CD4-positive, alpha-beta T cell treated with Interleukin-17A for 1 hour (primary cell): ENCODE results near the gene PLA2G2C.

ENCODE experiments used
- DNase-seq: peaks from one replicate; pipeline ENCODE4 v3.0.0-alpha.2; 2020

PLA2G2C gene

DNA sequence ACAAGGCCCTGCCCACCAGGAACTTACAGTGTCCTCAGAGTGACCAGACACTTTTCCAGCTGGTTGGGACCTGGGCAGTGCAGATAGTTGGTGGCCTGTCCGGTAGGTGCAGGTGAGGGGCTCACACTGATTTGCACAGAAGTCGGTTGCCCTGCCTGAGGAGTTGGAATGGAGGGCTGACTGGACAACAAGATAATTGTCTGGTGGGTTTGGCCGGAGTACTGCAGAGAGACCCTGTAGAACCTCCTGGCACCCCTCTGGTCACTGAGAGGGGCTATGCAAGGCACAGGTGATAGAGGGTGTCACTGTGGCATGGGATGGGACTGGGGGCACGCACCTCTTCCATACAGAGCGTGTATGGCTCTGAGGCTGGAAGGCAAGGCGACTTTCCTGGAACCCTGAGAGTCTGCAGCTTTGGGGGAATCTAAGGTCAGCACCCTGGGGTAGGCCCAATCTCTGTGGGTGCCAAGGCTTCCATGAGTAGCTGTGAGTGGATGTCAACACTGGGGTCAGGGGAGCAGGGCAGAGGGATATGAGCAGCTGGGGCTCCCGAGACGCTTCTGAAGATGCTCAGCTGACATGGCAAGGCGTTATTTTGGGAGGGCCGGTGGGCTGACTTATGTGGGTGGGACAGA lies 59.4 kb downstream of the PLA2G2C start:
- DNase-seq: no peak

DNA sequence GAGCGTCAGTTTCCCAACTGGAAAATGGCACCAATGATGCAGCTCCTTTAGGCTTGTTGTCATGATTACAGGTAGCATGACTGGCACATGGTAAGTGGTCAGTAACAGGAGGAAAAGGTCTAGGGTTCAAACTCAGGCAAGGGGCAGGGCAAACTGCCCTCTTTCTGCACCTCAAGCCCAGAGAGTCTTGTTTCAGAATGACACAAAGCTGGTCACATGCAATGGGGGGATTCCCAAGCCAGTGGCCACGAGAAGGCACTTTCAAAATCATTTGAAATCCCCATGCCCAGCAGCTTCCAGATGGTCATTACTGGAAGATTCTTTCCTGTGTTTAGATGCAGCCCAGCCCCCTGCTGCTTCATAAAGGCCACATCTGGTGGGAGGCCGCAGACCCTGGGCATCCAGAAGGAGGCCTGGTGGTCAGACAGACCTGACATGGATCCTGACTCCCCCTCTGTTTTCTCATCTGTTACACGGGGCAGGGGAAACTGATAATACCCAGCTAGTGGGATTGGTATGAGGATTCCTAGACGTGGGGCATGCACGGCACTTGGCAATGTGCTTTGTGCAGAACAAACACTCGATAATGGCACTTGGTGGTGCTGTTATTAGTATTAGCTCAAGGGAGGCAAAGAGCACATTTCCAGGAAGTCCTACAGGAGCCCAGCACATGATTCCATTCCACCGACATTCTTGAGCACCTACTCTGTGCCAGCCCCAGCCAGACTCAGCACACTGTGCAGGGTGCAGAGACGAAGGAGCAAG lies 60.1 kb downstream of the PLA2G2C start:
- no peak for DNase-seq

DNA sequence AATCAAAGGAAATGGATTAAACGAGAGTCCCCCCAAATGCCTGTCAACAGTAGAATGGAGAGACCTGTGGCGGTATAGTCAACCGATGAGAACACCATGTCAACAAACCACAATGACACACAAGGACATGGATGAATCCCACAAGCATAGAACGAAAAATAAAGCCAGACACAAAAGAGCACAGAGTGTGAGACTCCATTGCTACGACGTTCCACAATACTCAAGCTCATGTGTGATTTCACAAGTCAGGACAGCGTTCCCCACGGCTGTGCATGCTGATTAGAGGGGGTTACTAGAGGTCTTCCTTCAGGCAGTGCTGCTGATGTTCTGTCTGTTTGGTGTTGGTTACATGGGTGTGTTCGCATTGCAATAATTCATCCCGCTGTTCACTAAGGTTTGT lies 61.2 kb downstream of the PLA2G2C start:
- no peak for DNase-seq

DNA sequence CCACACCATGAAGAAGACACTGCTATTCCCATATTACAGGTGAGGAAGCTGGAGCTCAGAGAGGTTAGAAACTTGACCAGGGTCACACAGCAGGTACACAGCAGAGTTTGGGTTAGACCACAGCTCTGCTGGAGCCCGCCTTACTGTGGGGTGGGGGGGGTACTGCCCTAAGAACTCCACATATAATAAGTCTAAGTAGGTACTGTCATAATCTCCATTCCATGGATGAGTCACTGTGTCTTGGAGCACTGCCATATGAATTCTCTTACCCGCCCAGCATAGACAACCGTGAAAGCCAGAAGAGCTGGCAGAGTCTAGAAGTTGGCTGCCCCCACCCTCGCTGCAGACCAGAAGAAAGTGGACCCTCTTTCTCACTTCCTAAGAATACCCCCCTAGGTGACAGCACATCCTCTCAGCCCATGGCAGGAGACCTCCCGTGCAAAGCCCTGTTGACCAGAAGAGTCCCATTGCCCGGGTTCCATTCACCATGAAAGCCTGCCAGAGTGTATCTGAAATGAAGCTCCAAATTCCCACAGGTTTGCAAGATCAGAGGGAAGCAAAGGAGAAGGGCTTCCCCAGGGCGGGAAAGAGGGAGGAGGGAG lies 61.8 kb downstream of the PLA2G2C start:
- DNase-seq: no peak

DNA sequence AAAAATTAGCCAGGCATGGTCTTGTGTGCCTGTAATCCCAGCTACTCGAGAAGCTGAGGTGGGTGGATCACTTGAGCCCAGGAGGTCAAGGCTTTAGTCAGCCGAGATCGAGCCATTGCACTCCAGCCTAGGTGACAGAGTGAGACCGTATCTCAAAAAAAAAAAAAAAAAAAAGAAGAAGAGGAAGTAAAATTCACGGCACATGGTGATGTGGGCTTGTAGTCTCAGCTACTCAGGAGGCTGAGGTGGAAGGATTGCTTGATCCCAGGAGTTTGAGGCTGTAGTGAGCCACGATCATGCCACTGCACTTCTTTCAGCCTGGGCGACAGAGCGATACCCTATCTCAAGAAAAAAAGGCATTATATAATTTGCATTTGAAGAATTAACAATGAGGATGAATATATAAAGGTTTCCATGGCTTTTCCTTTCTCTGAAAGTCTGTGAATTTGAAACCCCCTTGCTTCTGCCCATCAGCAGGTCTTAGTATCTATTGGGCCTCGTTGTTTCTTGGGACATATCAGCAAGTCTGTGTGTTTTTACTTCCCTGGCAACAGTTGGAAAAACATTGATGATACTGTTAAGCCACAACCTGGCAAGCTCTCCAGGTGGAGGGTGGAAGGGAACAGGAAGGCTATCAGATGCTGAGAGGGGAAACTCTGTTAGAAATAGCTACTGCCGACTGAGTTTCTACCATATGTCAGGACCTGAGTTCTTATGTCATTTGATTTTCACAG lies 62.4 kb downstream of the PLA2G2C start:
- no peak for DNase-seq

DNA sequence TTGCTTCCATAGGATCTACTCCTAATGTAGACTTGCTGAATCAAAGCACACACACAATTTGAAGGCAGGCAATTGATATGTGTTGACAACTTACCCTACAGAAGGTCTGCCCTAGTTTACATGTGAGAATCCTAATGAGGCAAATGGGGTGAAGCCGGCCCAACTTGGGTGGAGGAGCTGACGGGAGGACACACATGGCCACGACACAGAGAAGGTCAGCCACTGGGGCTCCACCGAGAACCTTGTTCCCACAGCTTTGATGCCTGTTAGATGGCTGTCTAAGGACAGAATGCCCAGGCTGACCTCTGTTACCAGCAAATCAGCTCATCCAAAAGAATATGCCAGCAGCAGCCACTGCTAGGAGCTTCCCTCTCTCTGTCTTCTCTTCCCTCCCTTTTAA lies 65.5 kb downstream of the PLA2G2C start:
- no peak for DNase-seq

DNA sequence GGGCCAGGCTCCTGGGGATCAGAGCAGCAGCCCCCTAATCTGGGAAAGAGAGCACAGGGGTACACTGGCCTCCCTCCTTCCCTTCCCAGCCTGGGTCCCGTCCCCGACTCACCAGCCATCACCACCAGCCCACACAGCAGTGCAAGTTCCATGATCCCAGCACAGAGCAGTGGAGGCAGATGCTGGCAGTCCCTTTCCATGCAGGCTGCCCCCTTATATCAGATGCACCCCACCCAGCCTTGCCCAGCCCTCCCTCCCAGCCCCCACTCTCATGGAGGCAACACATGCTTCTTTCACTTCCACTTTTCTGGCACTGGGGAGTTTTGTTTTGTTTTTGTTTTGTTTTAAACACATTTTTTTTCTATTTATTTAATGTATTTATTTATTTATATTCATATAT lies 67.0 kb downstream of the PLA2G2C start, which contains the start of gene PLA2G2D:
Gene PLA2G2D, minus strand, starts transcription at position 190 of the 400 bp plus-strand sequence. Its CDS starts 38 bp downstream, at position 152.
- DNase-seq: no peak

DNA sequence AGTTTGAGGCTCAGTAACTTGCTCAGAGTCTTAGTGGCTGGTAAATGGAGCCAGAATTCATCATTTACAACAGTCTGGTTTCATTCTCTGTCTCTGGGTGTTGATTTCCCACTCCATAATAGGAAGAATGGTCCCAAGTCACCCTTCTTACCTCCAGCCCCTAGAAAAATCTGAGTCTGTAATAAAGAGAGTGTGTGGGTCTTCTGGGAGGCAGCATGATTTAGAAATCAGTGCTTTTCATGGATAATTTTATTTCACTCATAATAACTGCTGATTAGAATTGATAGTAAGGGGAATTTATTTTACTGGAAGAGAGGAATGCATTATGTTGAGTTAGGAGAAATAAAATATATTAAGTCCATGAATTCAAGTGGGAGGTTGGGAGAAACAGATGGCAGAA lies 69.1 kb downstream of the PLA2G2C start:
- DNase-seq: no peak

GRCh38 chr1:20115916-20116315 lies 70.4 kb downstream of the PLA2G2C start:
- DNase-seq: no peak

DNA sequence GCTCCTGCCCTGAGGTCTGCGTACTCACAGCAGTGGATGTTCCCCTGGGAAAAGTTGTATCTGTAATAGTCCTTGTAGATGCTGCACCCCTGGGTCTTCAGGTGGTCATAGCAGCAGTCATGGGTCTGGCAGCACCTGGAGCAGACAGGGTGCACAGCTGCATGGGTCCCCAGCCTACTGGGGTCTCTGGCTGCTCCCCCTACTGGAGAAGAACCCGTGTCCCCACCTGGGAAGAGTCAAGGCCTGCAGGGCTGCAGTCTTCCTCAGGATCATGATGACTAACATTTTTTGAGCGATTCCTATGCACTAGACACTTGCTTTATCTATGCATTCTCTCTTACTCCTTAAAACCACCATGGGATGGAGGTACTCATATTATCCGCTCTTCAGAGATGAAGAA lies 70.8 kb downstream of the PLA2G2C start:
- no peak for DNase-seq

- DNase-seq: no peak
Measured at GRCh38 chr1:20114021-20114648, 72.2 kb downstream of the PLA2G2C start.
